Activated CD4-positive, alpha-beta T cell treated with anti-CD3 and anti-CD28 coated beads, Interleukin-2, amount 50 U/mL, for 48 hours (primary cell): ENCODE results near the gene RPLP1.

Experiments
- DNase-seq, 2 experiments: peaks; one replicate each; pipeline ENCODE4 v3.0.0-alpha.2; 2020

The RPLP1 gene

DNA sequence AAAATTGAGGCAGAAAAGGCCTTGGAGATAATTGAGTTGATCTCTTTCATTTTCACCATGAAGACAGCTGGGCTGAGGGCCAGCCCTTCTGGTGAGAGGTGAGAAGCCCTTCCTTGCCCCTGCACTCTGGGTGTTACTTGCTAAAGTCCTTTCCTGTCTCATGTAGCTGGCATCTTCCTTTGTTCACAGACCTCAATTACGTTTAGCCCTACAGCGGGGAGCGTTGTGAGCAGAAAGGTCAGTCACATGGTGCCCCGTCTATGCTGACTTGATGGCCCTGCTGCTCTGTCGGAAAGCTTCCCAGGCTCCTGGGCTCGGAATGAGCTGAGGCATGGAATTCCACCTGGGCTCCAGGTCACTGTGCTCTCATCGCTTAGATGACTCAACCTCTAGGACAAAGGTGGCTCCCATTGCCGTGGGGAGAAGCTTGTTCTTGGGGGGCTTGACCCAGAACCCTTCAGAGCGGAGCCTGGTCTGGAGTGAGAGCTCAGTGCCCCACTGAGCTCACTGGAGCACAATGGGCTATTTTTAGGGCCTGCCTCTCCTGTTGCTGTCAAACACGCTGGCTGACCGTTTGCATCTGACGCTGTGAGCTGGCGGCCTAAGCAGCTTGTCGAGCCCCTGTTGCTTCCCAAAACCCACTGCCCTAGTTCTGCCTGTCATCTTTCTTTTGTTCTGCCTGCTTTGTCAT lies 47.0 kb downstream of the RPLP1 start:
- DNase-seq = no peak

DNA sequence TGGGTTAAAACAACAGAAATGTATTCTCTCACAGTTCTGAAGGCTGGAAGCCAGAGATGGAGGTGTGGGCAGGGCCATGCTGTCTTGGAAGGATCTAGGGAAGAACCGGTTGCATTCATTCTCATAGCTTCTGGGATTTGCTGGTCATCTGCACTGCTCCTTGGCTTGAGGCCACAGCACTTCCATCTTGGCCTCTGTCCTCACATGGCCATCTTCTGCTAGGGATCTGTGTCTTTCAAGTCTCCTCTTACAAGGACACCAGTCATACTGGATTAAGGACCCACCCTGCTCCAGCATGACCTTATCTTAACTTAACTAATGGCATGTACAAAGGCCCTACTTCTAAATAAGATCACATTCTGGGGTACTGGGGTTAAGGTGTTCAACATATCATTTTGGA lies 47.7 kb downstream of the RPLP1 start:
- no peak for DNase-seq

DNA sequence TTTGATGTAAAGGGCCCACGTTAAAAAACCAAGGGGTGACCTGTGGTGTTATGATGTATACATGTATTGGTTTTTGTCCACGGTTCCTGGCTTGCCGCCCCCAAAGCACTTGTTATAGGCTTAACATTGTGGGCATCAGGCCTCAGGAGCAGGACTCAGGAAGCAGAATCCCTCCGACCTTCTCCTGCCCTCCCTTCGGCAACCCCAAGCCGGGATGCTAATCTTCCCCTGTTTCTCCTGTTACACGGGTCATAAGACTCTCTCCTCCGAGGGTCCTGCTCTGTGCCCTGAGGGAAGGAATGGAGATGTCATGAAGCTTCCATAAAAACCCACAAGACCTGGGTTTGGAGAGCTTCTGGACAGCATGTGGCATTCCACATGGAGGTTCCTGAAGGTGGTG lies 48.8 kb downstream of the RPLP1 start:
- no peak for DNase-seq

DNA sequence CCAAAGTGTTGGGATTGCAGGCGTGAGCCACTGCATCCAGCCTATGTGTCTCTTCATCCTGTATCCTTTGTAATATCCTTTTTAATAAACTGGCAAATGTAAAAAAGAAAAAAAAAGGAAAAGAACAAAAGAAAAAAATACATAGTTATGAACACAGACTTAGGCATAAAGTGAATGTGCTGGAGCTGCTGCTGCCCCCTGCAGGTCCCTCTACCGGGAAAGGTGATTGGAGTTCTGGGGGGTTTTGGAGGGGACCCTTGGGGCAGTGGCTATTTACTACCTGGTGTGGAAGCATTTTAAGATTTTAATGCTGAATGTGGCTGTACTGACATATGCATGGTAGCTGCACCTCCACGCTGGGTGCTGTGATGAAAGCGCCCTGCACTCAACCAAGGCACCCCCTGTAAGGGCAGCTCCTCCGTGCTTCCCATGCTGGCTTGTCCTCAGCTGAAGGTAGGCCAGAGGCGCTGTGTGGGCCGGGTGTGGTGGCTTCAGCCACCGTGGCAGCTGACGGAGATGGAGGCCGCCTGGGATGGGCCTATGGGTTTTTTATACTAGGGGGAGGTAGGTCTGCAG lies 49.9 kb downstream of the RPLP1 start:
- no peak for DNase-seq

DNA sequence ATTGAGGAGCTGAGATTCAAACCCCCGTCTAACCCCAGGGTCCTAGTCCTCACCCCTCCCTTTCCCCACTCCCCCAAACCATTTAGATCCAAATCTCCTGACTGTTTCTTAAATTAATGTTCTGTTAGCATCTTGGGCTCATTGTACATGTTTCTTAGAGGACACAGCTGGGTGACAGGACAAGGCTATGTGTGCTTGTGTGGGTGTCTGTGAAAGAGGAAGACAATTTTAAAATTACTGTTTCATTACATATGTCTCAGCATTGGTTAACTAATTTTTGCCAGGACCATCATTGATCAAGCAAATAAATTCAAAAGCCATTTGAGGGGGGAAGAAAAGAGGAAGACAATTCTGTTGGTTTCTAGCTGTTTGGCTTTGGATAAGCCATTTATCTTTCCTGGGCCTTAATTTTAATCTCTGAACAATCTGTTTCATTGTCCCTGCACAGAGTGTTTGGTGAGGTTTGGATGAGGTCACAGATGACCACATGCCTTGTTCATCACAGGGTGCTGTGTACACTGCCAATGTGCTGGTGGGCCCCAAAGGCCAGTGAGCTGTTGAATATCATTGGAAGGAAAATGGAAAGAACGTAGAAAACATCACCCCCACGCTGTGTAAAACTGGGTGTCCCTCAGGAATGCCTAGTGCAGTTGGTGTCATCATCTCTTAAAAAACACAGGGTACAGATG lies 51.9 kb downstream of the RPLP1 start:
- no peak for DNase-seq
